C4-2B (cell line): Measurements from ENCODE around the gene BRD7.
"Not testable (repeated sequence)": the region's sequence is repeated elsewhere in the genome, so short reads cannot be mapped to it uniquely, and the experiment has no call there.

Experiments
- ZFX ChIP-seq: fragments of 450-650 bp; IDR thresholded peaks from 2 replicates; pipeline ENCODE4 v1.6.1; 2017
- TF ChIP-seq, protein P1 (sequence below): fragments of 450-650 bp; conservative IDR thresholded peaks from 2 replicates; pipeline ENCODE4 v1.5.1; 2017; ENCODE audit warnings: mild to moderate bottlenecking

DNA sequence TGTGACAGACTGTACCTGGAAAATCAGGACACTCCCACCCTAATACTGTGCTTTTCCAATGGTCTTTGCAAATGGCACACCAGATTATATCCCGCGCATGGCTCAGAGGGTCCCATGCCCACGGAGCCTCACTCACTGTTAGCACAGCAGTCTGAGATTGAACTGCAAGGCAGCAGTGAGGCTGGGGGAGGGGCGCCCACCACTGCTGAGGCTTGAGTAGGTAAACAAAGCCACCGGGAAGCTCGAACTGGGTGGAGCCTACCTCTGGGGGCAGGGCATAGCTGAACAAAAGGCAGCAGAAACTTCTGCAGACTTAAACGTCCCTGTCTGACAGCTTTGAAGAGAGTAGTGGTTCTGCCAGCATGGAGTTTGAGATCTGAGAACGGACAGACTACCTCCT is 25.2 kb downstream of the BRD7 start:
- TF ChIP-seq, protein P1, sequence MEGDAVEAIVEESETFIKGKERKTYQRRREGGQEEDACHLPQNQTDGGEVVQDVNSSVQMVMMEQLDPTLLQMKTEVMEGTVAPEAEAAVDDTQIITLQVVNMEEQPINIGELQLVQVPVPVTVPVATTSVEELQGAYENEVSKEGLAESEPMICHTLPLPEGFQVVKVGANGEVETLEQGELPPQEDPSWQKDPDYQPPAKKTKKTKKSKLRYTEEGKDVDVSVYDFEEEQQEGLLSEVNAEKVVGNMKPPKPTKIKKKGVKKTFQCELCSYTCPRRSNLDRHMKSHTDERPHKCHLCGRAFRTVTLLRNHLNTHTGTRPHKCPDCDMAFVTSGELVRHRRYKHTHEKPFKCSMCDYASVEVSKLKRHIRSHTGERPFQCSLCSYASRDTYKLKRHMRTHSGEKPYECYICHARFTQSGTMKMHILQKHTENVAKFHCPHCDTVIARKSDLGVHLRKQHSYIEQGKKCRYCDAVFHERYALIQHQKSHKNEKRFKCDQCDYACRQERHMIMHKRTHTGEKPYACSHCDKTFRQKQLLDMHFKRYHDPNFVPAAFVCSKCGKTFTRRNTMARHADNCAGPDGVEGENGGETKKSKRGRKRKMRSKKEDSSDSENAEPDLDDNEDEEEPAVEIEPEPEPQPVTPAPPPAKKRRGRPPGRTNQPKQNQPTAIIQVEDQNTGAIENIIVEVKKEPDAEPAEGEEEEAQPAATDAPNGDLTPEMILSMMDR = not testable (repeated sequence)
- not testable (repeated sequence) for TF ChIP-seq ZFX
